Measurements from ENCODE around the gene SYT8. TPM values are rescaled to one million over a fixed set of nuclear protein-coding genes. Genes with fewer than 3 reads are reported as not detected.

SYT8 gene
- total RNA-seq, 4 donors from 2014 or later, result 2.0 TPM; not detected in 3

- H3K4me1 ChIP-seq, result no peaks in the 10 kb centered on the region
- no peaks in the 10 kb centered on the region for H3K9me3 ChIP-seq
- no peak overlapping the region for H3K27ac ChIP-seq
- H3K4me3 ChIP-seq, result no peak overlapping the region
- H3K36me3 ChIP-seq, result no peaks in the 10 kb centered on the region
- TF ChIP-seq POLR2A (IDR thresholded peaks at IDR 0.05), result no peak
- TF ChIP-seq CTCF (IDR thresholded peaks at IDR 0.05), result no peak
- no peak for DNase-seq
- H3K27me3 ChIP-seq, result no peaks in the 10 kb centered on the region
- intact Hi-C loops (cut with DNase I; ENCODE audit: low total_unique reads), result no loop called here
These were observed 23.8 kb downstream of the SYT8 start for GRCh38 chr11:1858576-1858975.

- no peak for DNase-seq
- Histone ChIP-seq H3K4me3 (no peak overlapping the region), H3K9me3 (no peaks in the 10 kb centered on the region), H3K27ac (no peak overlapping the region), H3K27me3 (no peaks in the 10 kb centered on the region), H3K4me1 (no peaks in the 10 kb centered on the region), H3K36me3 (no peaks in the 10 kb centered on the region)
- no peak for TF ChIP-seq CTCF (IDR thresholded peaks at IDR 0.05)
- no peak for TF ChIP-seq POLR2A (IDR thresholded peaks at IDR 0.05)
- intact Hi-C loops (cut with DNase I; ENCODE audit: low total_unique reads), result no loop called here
These were observed 24.2 kb downstream of the SYT8 start for GRCh38 chr11:1859004-1859403.

DNA sequence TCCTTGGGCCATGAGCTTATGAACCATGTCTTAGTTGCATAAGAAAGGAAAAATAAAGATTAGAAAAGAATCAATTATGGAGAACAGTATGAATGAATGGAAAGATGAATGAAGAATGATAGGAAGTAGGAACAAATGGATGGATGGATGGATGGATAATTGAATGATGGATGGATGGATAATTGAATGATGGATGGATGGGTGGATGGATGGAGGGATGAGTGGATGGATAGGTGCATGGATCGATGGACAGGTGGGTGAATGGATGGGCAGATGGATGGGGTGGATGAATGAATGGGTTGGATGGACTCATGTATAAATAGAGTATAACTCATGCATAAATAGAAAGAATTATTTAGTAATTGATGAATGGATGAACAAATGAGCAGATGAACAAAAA is 25.3 kb downstream of the SYT8 start:
- Histone ChIP-seq H3K27ac (no peak overlapping the region), H3K4me3 (no peak overlapping the region), H3K9me3 (no peaks in the 10 kb centered on the region), H3K4me1 (peaks cover 0 to 4% of the 10 kb centered on the region in 2 donors), H3K36me3 (no peaks in the 10 kb centered on the region), H3K27me3 (no peaks in the 10 kb centered on the region)
- TF ChIP-seq POLR2A (IDR thresholded peaks at IDR 0.05) (no peak), CTCF (IDR thresholded peaks at IDR 0.05) (no peak)
- no peak for DNase-seq
- intact Hi-C loops (cut with DNase I; ENCODE audit: low total_unique reads), result no loop called here

- intact Hi-C loops (cut with DNase I; ENCODE audit: low total_unique reads), result no loop called here
- Histone ChIP-seq H3K4me3 (no peak overlapping the region), H3K27ac (peak overlapping the region in 1 of 2 donors; percentile 93), H3K4me1 (peaks cover 0 to 12% of the 10 kb centered on the region in 2 donors), H3K9me3 (no peaks in the 10 kb centered on the region), H3K36me3 (no peaks in the 10 kb centered on the region), H3K27me3 (no peaks in the 10 kb centered on the region)
- DNase-seq, result no peak
- no peak for TF ChIP-seq POLR2A (IDR thresholded peaks at IDR 0.05)
- no peak for TF ChIP-seq CTCF (IDR thresholded peaks at IDR 0.05)
These were observed 26.9 kb downstream of the SYT8 start for GRCh38 chr11:1861435-1862411.

DNA sequence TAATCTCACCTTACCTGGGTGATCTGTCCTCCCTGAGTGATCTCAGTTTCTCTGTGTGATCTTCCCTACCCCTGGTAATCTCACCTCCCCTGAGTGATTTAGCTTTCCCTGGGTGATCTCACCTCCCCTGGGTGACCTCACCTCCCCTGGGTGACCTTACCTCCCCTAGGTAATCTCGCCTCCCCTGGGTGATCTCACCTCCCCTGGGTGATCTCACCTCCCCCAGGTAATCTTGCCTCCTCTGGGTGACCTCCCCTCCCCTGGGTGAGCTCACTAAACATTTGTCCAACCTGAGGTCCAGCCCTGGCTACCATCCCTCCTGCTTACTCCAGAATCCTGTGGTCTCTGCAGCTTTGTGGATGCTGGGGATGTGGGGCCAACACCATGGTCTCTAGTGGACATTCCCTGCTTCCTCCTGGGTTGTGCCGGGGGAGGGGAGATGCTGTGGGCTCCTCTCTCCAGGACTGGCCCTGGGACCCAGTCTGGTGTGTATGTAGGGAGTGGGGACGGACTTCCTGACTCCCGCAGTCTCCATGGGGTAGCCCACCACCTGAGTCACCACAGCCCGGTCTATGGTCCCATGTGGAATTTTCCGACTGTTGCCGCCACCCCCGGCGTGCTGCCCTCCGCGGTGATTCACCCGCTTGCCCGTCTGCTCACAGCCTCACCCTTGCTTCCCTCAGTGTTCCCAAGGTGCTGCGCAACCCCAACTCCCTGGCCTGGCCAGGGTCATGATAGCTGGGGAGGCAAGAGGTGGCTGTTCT is 28.0 kb downstream of the SYT8 start:
- no peaks in the 10 kb centered on the region for H3K36me3 ChIP-seq
- no peak overlapping the region for H3K4me3 ChIP-seq
- H3K9me3 ChIP-seq, result no peaks in the 10 kb centered on the region
- intact Hi-C loops (cut with DNase I; ENCODE audit: low total_unique reads), result no loop called here
- peak overlapping the region; percentile 87 to 93 for H3K27ac ChIP-seq
- H3K27me3 ChIP-seq, result no peaks in the 10 kb centered on the region
- peak in 1 of 2 donors; percentile 46 for DNase-seq
- no peak for TF ChIP-seq CTCF (IDR thresholded peaks at IDR 0.05)
- peaks cover 0 to 12% of the 10 kb centered on the region in 2 donors for H3K4me1 ChIP-seq

Measured in uterus (tissue), 4 donors.